Keratinocyte (primary cell): ENCODE data around the gene GRK1.

Source experiments
- CTCF ChIP-seq, 3 experiments: IDR thresholded peaks in 1 of 3; conservative IDR thresholded peaks in 1 of 3; optimal IDR thresholded peaks in 1 of 3; 2 replicates in 2 of 3; 3 replicates in 1 of 3; pipeline versions ENCODE3 to v1.5.1; 2011; ENCODE audit warnings: low read length in 3 of 3, mild to moderate bottlenecking in 3 of 3, moderate library complexity in 2 of 3, control low read depth in 1 of 3, inconsistent platforms in 1 of 3; ENCODE audit not compliant: insufficient read depth in 2 of 3; ENCODE audit errors: extremely low read depth in 1 of 3
- EZH2 ChIP-seq: IDR thresholded peaks from one replicate; pipeline ENCODE4 v1.6.1; 2012; ENCODE audit warnings: inconsistent platforms, mild to moderate bottlenecking, low read length, moderate library complexity

GRCh38 chr13:113783966-113784644, 117.1 kb downstream of the GRK1 start:
- TF ChIP-seq CTCF (optimal IDR thresholded peaks at IDR 0.05 in 1 of 3, IDR thresholded peaks at IDR 0.05 in 1 of 3, conservative IDR thresholded peaks at IDR 0.05 in 1 of 3; ENCODE audit: extremely low read depth in 1 of 3, insufficient read depth in 2 of 3, low read length in 3 of 3) (no peak), EZH2 (no peak)
